ENCODE measurements around the gene LBHD1.
"Not testable (repeated sequence)": the region's sequence is repeated elsewhere in the genome, so short reads cannot be mapped to it uniquely, and the experiment has no call there.

The LBHD1 gene

GRCh38 chr11:62693624-62694023 lies 21.6 kb upstream of the LBHD1 start:
- not testable (repeated sequence) for DNase-seq

GRCh38 chr11:62689421-62690183 lies 17.5 kb upstream of the LBHD1 start, which contains the start of gene LRRN4CL:
Gene LRRN4CL (minus strand): TSS chr11:62689530. CDS start chr11:62688508, 1,022 bp downstream.
- DNase-seq, result no peak

- DNase-seq, result no peak
These were observed 16.4 kb upstream of the LBHD1 start for GRCh38 chr11:62688491-62688890.

DNA sequence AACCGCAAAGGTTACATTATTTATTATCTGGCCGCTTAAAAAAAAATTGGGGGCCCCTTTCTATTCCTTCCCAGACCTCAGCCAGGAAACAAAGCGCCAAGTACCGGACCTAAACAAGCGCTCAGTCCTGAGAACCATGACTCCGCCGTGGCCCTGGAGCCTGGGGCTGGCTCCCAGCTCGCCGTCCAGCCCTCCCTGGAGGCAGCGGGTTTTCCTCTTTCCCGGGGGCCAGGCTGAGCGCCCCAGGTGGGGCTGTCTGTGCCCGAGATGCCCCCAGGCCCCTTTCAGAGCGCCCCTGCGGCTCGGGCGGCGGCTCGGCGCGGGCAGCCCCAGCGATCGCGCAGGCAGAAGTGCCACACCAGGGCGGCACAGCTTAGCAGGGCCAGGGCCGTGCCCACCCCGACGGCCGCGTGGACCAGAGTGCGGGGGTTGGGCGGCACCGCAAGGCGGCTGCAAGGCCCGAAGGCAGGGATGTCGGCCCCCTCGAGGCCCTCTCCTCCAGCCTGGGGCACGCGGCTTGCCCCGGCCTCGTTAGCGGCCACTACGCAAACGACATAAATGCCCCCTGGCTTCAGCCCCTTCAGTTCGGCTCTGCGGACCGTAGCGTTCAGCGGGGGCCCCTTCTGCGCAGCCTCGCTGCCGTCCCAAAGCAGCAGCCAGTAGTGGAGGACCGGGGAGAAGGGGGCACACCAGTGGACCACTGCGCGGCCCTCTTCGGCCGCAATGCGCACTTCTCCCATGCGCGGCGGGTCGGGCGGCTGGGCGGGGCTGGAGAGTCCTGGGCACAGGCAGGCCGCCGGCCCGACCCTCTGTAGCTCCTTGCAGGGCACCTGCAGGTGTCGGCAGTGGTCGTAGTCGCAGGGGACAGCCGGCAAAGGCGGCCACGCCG lies 15.7 kb upstream of the LBHD1 start:
- no peak for DNase-seq

GRCh38 chr11:62682518-62682917 lies 10.5 kb upstream of the LBHD1 start:
- DNase-seq, result no peak

DNA sequence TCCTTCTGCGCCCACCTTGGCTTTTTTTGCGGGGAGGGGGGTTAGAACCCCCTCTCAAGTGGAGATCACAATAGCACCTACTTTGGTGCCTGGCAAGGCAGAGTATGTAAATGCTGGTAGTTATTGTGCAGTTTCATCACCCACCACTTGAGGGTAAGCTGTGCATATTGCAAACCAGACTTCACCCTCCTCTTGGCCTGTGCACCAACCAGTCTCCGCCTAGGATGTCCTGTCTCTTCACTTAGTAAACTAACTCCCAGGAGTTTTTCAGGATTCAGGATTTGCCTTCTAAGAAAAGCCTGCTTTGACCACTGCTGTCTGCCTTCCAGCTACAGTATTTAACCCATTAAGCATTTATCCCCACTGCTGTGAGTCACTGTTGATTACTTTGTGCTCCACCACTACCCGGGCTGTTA lies 8.8 kb upstream of the LBHD1 start:
- no peak for DNase-seq

GRCh38 chr11:62678770-62679696 lies 7.0 kb upstream of the LBHD1 start, which contains the start of gene UBXN1:
Gene UBXN1 (minus strand): TSS chr11:62679073. CDS start chr11:62678923, 150 bp downstream.
- peak; percentile 94 for DNase-seq

DNA sequence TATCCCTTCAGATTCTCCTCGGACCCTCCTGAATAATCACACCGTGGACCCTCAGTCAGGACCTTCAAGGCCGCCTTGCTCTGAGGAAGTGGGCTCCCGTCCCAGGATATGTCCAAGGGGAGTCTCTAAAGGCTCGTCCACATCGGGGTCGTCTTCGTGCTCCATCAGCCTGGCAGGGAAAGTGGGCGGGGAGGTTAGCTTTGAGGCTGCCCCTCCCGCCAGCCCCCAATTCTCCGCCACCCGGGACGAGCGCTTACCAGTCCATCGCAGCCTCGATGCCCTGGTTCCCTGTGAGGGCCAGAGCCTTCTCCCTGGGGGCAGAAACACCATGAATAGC lies 6.3 kb upstream of the LBHD1 start:
- DNase-seq, result no peak

DNA sequence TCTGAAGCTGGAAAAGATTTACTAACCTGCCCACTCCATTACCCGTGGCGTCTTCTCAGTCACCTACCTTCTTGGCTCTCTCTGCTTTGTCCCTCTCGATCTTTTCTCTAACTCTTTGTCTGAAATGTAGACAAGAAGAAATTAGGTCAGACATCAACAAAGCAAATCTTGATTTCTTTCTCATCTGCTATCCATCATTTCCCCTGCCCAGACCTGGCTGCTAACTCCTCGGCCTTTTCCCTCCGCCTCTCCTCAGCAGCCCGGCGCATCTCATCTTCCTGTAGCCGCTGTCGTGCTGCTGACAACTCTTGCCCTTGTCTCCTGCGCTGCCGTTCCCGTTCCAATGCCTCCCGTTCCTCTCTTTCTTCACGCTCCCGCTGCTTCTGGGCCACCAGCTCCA lies 5.6 kb upstream of the LBHD1 start:
- no peak for DNase-seq

DNA sequence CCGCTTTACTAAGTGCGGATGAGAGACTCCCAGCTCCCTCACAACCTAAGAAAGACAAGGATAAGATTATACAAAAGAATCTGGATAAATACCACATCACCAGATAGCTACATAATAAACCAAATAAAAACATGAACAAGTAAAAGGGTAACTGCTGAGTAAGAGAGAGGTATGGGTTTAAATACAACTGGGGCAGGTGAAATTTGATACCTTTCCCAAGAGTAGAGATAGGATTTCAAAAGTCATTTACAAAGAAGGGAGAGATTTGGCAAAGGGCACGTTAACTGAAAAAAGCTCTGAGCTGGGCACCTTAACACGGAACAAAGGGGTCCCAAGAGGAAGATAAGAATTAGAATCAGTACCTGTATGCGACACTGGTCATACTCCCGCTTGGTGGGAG lies 5.1 kb upstream of the LBHD1 start:
- DNase-seq, result no peak

DNA sequence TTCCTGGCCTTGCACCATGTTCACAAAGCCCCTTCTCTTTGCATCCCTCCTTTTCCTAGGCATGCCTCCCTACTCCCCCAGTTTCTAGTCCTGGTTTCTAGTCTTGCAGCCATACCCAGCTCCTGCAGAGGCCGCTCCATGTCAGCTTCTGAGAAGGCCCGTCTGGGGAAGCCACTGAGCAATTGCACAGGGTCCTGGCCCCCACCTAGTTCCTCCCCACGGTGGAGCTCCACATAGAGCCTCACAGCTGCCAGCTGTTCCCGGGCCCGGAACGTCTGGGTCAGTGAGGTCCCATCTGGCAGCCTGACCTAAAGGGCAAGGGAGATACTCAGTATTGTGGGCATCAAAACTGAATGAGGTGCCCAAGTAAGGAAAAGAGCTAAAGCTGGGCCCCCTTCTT lies 4.6 kb upstream of the LBHD1 start:
- DNase-seq, result no peak

DNA sequence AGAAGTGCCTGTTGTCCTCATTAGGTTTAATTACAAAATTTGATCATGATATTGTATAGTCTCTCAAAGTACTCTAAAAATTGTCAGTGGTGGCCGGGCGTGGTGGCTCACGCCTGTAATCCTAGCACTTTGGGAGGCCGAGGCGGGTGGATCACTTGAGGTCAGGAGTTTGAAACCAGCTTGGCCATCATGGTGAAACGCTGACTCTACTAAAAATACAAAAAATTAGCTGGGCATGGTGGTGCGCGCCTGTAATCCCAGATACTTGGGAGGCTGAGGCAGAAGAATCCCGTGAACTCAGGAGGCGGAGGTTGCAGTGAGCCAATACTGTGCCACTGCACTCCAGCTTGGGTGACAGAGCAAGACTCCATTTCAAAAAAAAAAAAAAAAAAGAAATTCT lies 3.3 kb upstream of the LBHD1 start:
- not testable (repeated sequence) for DNase-seq

DNA sequence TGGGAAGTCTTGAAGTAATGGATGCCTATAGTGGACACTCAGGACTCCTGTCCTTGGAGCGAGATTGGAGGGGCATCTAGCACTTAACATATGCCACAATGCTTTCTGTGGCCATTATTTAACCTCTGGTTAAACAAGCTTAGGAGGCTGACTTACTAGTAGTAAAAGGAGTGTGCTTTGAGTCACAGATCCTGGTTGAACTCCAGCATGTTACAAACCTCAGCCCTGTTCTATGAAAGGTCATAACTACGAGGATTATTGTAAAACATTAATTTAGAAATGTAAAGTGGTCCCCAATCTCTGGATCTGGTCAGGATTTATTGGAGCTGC lies 1.1 kb upstream of the LBHD1 start:
- DNase-seq, result no peak

GRCh38 chr11:62671236-62671607 lies 845 bp downstream of the LBHD1 start:
- no peak for DNase-seq

DNA sequence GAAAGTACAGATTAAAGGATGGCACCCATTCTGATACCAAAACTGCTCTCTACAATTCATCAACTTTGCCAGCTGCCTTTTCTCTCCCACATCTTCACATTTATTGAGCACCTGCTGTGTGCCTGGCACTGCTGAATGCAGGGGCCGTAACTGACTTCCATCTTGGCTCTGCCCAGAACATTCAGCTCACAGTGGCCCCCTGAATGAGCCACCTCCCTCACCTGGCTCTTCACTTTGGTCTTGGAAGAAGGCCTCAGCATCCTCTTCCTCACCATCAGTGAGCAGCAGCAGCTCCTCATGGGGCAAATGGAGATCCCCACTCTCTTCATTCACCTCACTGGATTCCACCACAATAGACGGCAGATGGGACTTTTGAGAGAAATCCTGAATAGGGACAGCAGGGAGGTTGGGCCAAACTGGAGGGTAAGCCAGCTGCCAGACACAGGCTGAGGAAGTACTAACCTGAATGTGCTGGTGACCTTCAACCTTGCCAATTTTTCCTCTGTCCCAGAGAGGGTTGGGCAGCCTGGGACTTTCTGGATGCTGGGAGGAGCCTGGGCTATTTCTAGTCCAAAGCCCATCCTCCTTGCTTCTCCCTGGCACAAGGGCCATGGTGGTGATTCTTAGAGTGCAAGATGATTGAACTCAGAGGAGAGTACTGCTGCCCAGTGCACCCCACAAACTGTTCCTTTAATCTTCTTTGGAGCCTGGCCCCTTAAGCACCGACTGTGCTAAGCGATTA lies 2.5 kb downstream of the LBHD1 start:
- DNase-seq, result no peak

DNA sequence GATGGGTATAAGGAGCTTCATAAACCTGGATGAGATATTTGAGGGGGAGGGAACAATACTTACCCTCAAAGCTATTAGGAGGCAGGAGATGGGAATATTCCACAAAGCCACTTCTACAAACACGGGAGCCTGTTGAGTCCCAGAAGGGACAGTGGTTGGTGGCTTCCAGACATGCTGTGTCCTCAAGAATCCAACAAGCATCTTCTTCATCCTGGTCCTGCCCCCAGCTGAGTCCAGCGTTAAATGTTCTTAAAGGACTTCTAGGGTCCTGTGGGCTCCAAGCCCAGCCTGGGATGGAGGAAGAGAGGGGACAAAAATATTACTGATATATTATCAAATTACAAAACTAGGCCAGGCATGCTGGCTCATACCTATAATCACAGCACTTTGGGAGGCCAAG lies 4.6 kb downstream of the LBHD1 start:
- no peak for DNase-seq

- DNase-seq, result no peak
These were observed 5.7 kb downstream of the LBHD1 start for GRCh38 chr11:62666259-62666926.

DNA sequence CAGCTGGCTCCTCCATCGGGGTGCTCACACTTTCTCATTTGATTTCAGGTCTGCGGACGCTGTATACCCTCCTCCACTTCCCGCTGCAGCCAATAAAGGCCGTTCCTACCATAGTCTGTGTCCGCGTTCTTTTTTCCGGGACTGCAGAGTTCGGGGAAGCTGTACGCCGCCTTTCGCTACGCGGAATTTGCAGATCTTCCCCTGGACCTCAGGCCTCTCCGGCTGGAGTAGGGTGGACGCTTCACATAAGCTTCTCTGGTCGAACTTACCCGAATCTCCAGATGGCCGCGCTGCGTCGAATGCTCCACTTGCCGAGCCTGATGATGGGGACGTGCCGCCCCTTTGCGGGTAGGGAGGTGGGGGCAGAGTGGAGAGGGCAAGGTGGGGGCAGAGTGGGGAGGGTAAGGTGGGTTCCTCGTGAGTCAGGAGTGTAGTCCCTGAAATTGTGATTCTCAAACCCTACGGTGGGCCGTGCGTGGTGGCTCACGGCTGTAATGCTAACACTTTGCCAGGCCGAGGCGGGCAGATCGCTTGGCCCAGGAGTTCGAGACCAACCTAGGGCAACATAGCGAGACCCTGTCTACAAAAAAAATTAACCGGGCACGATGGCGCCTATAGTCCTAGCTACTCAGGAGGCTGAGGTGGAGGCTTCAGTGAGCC lies 6.3 kb downstream of the LBHD1 start:
- DNase-seq, result peak; percentile 86

GRCh38 chr11:62665075-62665598 lies 6.9 kb downstream of the LBHD1 start, which contains the start of the genes C11orf98 and CSKMT:
Gene C11orf98 (minus strand): TSS chr11:62665210. CDS start chr11:62665169, 41 bp downstream.
Gene CSKMT (plus strand): TSS chr11:62665312. CDS start chr11:62665880, 568 bp downstream.
- peak; percentile 99 for DNase-seq

DNA sequence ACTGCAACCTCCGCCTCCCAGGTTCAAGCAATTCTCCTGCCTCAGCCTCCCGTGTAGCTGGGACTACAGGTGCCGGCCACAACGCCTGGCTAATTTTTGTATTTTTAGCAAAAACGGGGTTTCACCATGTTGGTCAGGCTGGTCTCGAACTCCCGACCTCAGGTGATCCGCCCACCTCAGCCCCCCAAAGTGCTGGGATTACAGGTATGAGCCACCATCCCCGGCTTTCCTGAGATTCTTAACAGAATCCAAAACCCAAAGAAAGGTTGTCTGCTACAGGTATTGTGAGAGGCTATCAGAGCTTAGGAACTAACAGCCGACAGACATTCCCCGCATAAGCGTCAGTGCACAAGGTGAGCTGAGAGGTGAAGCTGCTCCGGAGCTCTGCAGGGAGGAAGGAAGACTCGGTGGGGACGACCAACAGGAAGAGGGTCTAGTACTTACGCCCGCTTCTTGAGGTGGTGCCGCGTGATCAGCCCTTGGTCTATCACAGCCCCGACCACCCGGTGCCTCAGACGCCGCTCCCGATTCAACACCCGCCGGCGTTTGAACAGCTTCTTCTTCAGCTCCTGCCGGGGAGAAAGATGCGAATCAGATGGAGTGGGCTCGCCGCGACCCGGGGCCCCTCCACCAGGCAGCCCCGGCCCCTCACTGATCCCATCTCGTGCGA lies 7.5 kb downstream of the LBHD1 start:
- no peak for DNase-seq

Data from activated effector memory CD4-positive, alpha-beta T cell treated with anti-CD3 and anti-CD28 coated beads, Interleukin-2, amount 50 U/mL, for 16 hours (primary cell).